Measurements from ENCODE around the gene HAUS6. TPM values are rescaled to one million over a fixed set of nuclear protein-coding genes. Genes with fewer than 3 reads are reported as not detected.

HAUS6 gene
- total and polyA plus RNA-seq, 2 of the 13 experiments (the other 11 are each of a cell fraction or from before 2014, with no cell fraction given) = 9.8 to 31.1 TPM

GRCh38 chr9:19102631-19103345 is at the start of gene HAUS6 (continued):
- TF ChIP-seq NFKB2 (CRISPR knock-in tag; IDR thresholded peaks at IDR 0.05; ENCODE audit: borderline replicate concordance) = 0 out of 2 replicates have a peak, but pooled peaks have one; percentile 74
- TF ChIP-seq, protein P1, sequence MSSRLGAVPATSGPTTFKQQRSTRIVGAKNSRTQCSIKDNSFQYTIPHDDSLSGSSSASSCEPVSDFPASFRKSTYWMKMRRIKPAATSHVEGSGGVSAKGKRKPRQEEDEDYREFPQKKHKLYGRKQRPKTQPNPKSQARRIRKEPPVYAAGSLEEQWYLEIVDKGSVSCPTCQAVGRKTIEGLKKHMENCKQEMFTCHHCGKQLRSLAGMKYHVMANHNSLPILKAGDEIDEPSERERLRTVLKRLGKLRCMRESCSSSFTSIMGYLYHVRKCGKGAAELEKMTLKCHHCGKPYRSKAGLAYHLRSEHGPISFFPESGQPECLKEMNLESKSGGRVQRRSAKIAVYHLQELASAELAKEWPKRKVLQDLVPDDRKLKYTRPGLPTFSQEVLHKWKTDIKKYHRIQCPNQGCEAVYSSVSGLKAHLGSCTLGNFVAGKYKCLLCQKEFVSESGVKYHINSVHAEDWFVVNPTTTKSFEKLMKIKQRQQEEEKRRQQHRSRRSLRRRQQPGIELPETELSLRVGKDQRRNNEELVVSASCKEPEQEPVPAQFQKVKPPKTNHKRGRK (CRISPR knock-in tag; IDR thresholded peaks at IDR 0.05) = no peak
- TF ChIP-seq JDP2 (CRISPR knock-in tag; IDR thresholded peaks at IDR 0.05; ENCODE audit: borderline replicate concordance) = no peak
- TF ChIP-seq TSC22D2 (CRISPR knock-in tag; IDR thresholded peaks at IDR 0.05; ENCODE audit: borderline replicate concordance) = 0 out of 2 replicates have a peak, but pooled peaks have one; percentile 53
- TF ChIP-seq KAT7 (CRISPR knock-in tag; IDR thresholded peaks at IDR 0.05; ENCODE audit: borderline replicate concordance) = peak; percentile 70; the same call in 1 of the 2 replicates
- peak; percentile 92 for TF ChIP-seq GABPA (IDR thresholded peaks at IDR 0.05; ENCODE audit: low read depth, low read length)
- peak; percentile 98 for TF ChIP-seq GABPA (CRISPR knock-in tag; IDR thresholded peaks at IDR 0.05; ENCODE audit: low read depth)
- peak; percentile 48 for TF ChIP-seq MAX (IDR thresholded peaks at IDR 0.05)
- no peak for TF ChIP-seq ZNF124 (CRISPR knock-in tag; IDR thresholded peaks at IDR 0.05)
- 0 out of 2 replicates have a peak, but pooled peaks have one; percentile 47 for TF ChIP-seq ZNF792 (CRISPR knock-in tag; IDR thresholded peaks at IDR 0.05)
- TF ChIP-seq, protein P2, sequence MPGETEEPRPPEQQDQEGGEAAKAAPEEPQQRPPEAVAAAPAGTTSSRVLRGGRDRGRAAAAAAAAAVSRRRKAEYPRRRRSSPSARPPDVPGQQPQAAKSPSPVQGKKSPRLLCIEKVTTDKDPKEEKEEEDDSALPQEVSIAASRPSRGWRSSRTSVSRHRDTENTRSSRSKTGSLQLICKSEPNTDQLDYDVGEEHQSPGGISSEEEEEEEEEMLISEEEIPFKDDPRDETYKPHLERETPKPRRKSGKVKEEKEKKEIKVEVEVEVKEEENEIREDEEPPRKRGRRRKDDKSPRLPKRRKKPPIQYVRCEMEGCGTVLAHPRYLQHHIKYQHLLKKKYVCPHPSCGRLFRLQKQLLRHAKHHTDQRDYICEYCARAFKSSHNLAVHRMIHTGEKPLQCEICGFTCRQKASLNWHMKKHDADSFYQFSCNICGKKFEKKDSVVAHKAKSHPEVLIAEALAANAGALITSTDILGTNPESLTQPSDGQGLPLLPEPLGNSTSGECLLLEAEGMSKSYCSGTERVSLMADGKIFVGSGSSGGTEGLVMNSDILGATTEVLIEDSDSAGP (CRISPR knock-in tag; IDR thresholded peaks at IDR 0.05; ENCODE audit: borderline replicate concordance) = peak; percentile 82; the same call in 1 of the 2 replicates
- peak; percentile 87 for TF ChIP-seq SALL1 (CRISPR knock-in tag; IDR thresholded peaks at IDR 0.05)
- TF ChIP-seq ATF6 (CRISPR knock-in tag; conservative IDR thresholded peaks at IDR 0.05) = 0 out of 2 replicates have a peak, but pooled peaks have one; percentile 42
- TF ChIP-seq KMT2A (CRISPR knock-in tag; IDR thresholded peaks at IDR 0.05) = peak; percentile 72; the same call in 1 of the 2 replicates
- no peak for TF ChIP-seq NRL (CRISPR knock-in tag; IDR thresholded peaks at IDR 0.05; ENCODE audit: borderline replicate concordance)
- TF ChIP-seq, protein P3, sequence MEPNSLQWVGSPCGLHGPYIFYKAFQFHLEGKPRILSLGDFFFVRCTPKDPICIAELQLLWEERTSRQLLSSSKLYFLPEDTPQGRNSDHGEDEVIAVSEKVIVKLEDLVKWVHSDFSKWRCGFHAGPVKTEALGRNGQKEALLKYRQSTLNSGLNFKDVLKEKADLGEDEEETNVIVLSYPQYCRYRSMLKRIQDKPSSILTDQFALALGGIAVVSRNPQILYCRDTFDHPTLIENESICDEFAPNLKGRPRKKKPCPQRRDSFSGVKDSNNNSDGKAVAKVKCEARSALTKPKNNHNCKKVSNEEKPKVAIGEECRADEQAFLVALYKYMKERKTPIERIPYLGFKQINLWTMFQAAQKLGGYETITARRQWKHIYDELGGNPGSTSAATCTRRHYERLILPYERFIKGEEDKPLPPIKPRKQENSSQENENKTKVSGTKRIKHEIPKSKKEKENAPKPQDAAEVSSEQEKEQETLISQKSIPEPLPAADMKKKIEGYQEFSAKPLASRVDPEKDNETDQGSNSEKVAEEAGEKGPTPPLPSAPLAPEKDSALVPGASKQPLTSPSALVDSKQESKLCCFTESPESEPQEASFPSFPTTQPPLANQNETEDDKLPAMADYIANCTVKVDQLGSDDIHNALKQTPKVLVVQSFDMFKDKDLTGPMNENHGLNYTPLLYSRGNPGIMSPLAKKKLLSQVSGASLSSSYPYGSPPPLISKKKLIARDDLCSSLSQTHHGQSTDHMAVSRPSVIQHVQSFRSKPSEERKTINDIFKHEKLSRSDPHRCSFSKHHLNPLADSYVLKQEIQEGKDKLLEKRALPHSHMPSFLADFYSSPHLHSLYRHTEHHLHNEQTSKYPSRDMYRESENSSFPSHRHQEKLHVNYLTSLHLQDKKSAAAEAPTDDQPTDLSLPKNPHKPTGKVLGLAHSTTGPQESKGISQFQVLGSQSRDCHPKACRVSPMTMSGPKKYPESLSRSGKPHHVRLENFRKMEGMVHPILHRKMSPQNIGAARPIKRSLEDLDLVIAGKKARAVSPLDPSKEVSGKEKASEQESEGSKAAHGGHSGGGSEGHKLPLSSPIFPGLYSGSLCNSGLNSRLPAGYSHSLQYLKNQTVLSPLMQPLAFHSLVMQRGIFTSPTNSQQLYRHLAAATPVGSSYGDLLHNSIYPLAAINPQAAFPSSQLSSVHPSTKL (CRISPR knock-in tag; IDR thresholded peaks at IDR 0.05) = peak; percentile 49
- no peak for TF ChIP-seq FOXK2 (IDR thresholded peaks at IDR 0.05)
- no peak for TF ChIP-seq TOE1 (CRISPR knock-in tag; IDR thresholded peaks at IDR 0.05)
- TF ChIP-seq ZNF644 (CRISPR knock-in tag; IDR thresholded peaks at IDR 0.05; ENCODE audit: low read depth) = 0 out of 2 replicates have a peak, but pooled peaks have one; percentile 8
- TF ChIP-seq PHB2 (IDR thresholded peaks at IDR 0.05; ENCODE audit: partially characterized antibody) = no peak
- TF ChIP-seq ZFP36 (IDR thresholded peaks at IDR 0.05; ENCODE audit: borderline replicate concordance, low read depth, low read length, partially characterized antibody) = no peak

Measured in HepG2 (cell line).